Measurements from ENCODE around the gene DGCR8.
"Not testable (repeated sequence)": the region's sequence is repeated elsewhere in the genome, so short reads cannot be mapped to it uniquely, and the experiment has no call there.

The DGCR8 gene

DNA sequence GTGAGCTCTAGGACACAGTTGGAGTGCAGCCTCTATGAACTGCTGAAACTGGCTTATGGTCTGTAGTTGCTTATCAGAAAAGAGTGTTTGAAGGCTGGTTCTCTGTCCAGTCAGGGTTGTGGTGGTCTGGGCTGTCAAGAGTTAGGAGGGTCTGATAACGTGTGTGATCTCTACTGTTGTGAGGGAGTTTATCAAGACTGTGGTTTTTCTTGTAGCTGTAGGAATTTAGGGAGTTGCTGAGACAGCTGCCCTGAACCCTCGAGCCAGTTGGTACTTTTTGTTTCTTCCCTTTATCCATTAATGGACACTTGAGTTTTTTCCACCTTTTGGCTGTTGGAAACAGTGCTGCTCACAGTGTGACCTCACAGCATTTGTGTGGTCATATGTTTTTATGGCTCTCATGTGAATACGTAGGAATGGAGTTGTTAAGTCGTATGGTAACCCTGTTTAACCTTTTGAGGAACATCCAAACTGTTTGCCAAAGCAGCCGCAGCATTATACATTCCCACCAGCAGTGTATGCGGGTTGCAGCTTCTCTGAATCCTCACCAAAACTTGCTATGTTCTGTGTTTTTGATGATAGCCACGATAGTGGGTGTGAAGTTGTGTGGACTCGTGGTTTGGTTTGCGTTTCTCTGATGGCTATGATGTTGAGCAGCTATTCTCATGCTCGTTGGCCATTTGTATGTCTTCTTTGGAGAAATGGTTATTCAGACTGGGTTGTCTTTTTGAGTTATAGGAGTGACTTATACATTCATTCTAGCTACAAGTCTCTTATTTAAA is 20.9 kb upstream of the DGCR8 start:
- no peaks in the 10 kb centered on the region for H3K27me3 Mint-ChIP-seq
- no peaks in the 10 kb centered on the region for H3K9me3 Mint-ChIP-seq
- peaks cover 13% of the 10 kb centered on the region for H3K4me1 Mint-ChIP-seq (ENCODE audit: low read depth)
- no peak overlapping the region for H3K27ac Mint-ChIP-seq
- H3K36me3 Mint-ChIP-seq (ENCODE audit: low read depth) = peaks cover 20% of the 10 kb centered on the region
- H3K4me3 Mint-ChIP-seq = no peak overlapping the region

DNA sequence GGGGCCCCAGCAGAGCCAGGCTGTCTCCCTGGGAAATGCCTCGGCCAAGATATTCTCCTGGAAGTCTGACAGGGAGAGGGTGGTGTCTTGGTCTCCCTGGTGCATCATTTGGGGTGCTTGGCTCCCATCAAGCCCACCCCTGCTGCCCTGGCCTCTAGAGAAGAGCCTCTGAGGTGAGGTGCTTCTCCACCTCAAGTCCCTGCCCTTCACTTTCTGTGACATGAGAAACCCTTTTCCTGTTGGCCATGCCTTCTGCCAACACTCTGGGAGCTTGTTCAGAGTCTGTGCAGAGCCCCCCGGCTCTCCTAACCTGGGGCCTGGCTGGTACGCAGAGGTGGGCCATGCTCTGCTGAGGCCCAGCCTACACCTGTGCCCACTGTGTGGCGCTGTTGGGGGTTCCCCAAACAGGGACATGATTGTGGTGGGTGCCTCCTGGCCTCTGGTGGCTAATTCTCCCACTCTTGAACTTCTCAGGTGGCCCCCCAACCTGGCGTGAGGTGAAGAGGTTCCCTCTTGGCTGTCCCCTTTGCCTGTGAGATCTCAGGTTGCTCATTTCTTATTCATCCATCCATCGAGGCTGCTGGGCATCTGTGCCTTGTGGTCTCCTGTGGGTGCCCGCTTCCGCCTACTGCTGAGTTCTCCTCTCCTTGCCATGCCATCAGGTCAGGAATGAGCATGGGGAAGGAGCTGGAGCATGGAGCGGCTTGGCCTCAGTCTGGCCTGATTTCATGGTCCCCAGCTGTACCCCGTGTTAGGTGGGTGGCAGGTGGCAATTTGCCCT is 19.2 kb upstream of the DGCR8 start:
- H3K27ac Mint-ChIP-seq = no peak overlapping the region
- peaks cover 17% of the 10 kb centered on the region for H3K36me3 Mint-ChIP-seq (ENCODE audit: low read depth)
- peaks cover 13% of the 10 kb centered on the region for H3K4me1 Mint-ChIP-seq (ENCODE audit: low read depth)
- H3K27me3 Mint-ChIP-seq = no peaks in the 10 kb centered on the region
- no peaks in the 10 kb centered on the region for H3K9me3 Mint-ChIP-seq
- no peak overlapping the region for H3K4me3 Mint-ChIP-seq

DNA sequence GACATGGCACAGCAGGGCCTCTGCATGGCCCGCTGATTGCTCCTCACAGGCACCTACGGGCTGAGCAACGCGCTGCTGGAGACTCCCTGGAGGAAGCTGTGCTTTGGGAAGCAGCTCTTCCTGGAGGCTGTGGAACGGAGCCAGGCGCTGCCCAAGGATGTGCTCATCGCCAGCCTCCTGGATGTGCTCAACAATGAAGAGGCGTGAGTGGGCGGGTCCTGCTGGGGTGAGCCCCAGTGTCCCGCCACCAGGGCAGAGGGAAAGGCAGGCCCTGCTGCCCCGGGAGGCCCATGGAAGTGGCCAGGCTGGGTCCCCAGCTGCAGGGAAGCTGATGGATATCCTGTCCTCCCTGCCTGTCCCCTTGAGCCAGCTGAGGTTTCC is 18.6 kb upstream of the DGCR8 start:
- H3K27me3 Mint-ChIP-seq = no peaks in the 10 kb centered on the region
- no peaks in the 10 kb centered on the region for H3K9me3 Mint-ChIP-seq
- H3K27ac Mint-ChIP-seq = no peak overlapping the region

DNA sequence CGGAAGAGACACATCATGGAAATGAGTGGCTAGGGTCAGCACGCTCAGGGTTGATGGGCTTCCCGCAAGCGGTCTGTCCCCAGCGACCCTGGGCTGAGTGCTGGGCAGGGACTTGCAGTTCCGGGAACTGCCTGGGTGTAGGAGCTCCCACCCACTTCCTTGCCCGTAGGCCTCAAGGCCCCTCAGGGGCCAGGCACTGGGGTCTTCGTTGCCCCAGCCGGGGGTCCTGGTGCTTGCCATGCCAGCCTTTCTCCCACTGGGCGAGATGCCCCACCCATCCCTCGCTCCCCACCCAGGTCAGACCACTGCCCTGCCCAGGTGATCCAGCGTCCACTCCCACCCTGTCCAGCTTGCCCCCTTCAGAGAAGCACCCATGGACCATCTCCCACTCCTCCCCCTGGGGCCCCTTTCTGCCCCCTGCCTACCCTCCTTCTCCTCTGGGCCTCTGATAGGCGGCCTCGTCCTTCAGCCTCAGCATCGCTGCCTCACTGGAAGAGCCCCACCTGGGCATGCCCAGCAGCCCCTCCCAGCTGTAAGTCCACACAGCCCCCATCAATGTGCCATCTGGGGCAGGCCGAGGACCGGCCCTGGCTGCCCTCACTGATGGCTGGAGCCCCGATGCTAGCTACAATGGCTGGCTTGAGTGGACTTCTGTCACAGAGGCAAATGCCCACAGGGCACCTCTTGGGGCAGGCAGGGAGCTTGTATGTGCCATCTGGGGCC is 17.8 kb upstream of the DGCR8 start:
- Mint-ChIP-seq H3K4me3 (no peak overlapping the region), H3K27me3 (no peaks in the 10 kb centered on the region)

More for the DNA sequence above, 18.6 kb upstream of the DGCR8 start:
- Mint-ChIP-seq H3K36me3 (ENCODE audit: low read depth) (peaks cover 17% of the 10 kb centered on the region), H3K4me1 (ENCODE audit: low read depth) (peaks cover 13% of the 10 kb centered on the region), H3K4me3 (no peak overlapping the region)

DNA sequence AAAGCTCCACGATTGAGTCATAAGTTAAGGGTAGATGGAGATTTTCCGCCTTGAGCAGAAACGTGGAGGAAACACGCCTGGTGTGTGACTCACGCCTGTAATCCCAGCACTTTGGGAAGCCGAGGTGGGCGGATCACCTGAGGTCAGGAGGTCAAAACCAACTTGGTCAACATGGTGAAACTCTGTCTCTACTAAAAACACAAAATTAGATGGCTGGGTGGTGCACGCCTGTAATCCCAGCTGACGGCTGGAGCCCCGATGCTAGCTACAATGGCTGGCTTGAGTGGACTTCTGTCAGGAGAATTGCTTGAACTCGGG is 17.3 kb upstream of the DGCR8 start:
- H3K4me3 Mint-ChIP-seq = no peak overlapping the region
- H3K9me3 Mint-ChIP-seq = no peaks in the 10 kb centered on the region
- H3K27ac Mint-ChIP-seq = no peak overlapping the region
- H3K27me3 Mint-ChIP-seq = no peaks in the 10 kb centered on the region
- H3K36me3 Mint-ChIP-seq (ENCODE audit: low read depth) = peaks cover 16% of the 10 kb centered on the region
- peaks cover 13% of the 10 kb centered on the region for H3K4me1 Mint-ChIP-seq (ENCODE audit: low read depth)

More for the DNA sequence above, 17.8 kb upstream of the DGCR8 start:
- Mint-ChIP-seq H3K36me3 (ENCODE audit: low read depth) (peaks cover 17% of the 10 kb centered on the region), H3K27ac (no peak overlapping the region), H3K4me1 (ENCODE audit: low read depth) (peaks cover 13% of the 10 kb centered on the region), H3K9me3 (no peaks in the 10 kb centered on the region)

DNA sequence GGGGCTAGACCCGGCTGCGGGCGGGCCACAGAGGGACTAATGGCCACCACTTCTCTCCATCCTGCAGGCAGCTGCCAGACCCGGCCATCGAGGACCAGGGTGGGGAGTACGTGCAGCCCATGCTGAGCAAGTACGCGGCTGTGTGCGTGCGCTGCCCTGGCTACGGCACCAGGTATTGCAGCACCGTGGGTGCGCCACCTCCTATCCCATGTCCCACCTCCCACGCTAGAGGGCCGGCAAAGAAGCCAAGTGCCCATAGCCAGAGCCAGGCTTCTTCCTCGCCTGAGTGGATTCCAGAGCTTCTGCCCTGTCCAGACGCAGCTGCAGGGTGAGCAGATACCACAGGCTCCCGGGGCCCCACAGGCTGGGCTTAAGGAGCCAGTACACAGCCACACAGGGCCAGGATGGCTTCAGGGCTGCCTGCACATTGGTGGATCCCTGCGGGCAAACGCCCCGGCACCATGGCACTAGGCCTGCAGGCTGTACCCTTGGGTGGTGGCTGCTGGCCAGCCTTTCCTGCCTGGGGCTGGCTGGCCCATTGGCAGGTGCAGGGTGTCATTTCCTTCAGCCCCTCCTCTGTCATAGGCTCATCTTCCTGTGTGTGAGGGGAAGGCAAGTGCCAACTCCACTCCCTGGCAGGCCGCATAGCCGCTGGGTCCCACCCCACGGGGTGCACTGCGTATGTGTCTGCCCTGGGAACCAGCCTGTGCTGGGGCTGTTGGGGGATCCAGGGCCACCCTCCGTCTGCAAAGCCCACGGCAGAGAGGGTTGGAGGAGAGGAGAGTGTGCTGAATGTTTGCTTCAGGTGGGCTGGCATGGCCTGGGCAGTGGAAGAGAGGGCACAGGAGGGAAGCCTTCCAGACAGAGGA is 16.5 kb upstream of the DGCR8 start:
- peaks cover 13% of the 10 kb centered on the region for H3K4me1 Mint-ChIP-seq (ENCODE audit: low read depth)
- no peak overlapping the region for H3K27ac Mint-ChIP-seq
- peaks cover 11% of the 10 kb centered on the region for H3K36me3 Mint-ChIP-seq (ENCODE audit: low read depth)
- H3K4me3 Mint-ChIP-seq = no peak overlapping the region
- H3K9me3 Mint-ChIP-seq = no peaks in the 10 kb centered on the region
- no peaks in the 10 kb centered on the region for H3K27me3 Mint-ChIP-seq

DNA sequence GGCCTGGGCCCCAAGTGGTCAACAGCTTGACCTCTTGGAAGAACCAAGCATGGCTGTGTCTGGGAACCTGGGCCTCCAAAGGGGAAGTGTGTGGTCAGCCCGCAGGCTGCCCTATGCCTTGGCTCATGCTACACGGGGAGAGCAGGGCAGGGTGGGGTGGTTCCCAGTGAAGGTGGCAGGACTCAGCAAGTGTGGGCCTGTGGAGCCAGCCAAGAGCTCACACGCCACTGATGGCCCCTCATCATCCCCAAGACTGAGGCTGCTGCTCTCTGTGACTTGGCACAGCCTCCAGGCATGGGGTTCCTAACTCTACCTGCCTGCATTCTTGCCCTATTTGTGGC is 15.9 kb upstream of the DGCR8 start:
- H3K27ac Mint-ChIP-seq = no peak overlapping the region
- no peaks in the 10 kb centered on the region for H3K9me3 Mint-ChIP-seq
- H3K27me3 Mint-ChIP-seq = no peaks in the 10 kb centered on the region
- H3K36me3 Mint-ChIP-seq (ENCODE audit: low read depth) = peaks cover 11% of the 10 kb centered on the region
- H3K4me1 Mint-ChIP-seq (ENCODE audit: low read depth) = peaks cover 7% of the 10 kb centered on the region
- no peak overlapping the region for H3K4me3 Mint-ChIP-seq

DNA sequence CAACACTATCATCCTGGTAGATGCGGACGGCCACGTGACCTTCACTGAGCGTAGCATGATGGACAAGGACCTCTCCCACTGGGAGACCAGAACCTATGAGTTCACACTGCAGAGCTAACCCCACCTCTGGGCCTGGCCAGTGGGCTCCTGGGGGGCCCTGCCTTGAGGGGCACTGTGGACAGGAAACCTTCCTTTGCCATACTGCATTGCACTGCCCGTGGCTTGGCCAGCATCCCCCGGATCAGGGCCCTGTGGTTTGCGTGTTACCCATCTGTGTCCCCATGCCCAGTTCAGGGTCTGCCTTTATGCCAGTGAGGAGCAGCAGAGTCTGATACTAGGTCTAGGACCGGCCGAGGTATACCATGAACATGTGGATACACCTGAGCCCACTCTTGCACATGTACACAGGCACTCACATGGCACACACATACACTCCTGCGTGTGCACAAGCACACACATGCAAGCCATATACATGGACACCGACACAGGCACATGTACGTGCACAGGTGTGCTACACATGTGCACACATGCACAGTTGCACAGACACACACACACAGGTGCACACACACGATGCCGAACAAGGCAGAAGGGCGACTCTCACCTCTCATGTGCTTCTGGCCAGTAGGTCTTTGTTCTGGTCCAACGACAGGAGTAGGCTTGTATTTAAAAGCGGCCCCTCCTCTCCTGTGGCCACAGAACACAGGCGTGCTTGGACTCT is 15.3 kb upstream of the DGCR8 start:
- Mint-ChIP-seq H3K4me1 (ENCODE audit: low read depth) (peaks cover 1% of the 10 kb centered on the region), H3K4me3 (no peak overlapping the region), H3K9me3 (no peaks in the 10 kb centered on the region), H3K27ac (no peak overlapping the region), H3K27me3 (no peaks in the 10 kb centered on the region), H3K36me3 (ENCODE audit: low read depth) (peaks cover 11% of the 10 kb centered on the region)

DNA sequence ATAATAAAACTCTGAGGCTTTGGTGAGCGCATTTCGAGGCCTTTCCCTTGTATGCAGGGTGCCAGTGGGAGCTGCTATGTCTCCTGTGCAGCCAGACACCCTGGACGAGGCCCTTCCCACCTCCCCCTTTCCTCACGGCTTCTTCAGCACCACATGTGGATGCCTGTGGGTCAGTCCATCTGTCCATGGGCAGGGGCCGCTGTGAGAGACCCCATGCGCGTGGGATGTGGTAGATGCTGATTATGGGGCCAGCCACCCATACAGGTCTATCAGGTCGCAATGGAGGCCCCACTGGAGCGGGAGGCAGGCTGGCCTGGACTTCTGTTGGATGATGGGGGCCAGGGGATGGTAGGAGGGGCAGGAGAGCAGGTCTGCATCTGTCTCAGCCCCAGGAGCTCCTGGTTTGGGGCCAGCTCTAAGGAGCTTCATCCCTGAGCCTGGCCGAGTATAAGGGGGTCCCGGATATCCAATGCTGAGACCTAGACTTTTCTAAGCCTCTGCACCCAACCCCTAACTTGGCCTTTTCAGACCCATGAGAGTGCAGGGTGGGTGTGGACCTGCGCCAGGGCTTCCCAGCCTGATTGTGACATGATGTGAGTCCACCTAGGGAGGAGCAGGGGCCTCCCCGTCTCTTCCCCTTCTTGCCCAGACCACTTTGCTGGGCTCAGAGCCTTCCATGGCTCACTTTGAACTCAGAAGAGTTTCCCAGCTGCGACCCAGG is 14.0 kb upstream of the DGCR8 start:
- no peaks in the 10 kb centered on the region for H3K4me1 Mint-ChIP-seq (ENCODE audit: low read depth)
- H3K27me3 Mint-ChIP-seq = no peaks in the 10 kb centered on the region
- peaks cover 11% of the 10 kb centered on the region for H3K36me3 Mint-ChIP-seq (ENCODE audit: low read depth)
- H3K4me3 Mint-ChIP-seq = no peak overlapping the region
- H3K9me3 Mint-ChIP-seq = no peaks in the 10 kb centered on the region
- no peak overlapping the region for H3K27ac Mint-ChIP-seq

DNA sequence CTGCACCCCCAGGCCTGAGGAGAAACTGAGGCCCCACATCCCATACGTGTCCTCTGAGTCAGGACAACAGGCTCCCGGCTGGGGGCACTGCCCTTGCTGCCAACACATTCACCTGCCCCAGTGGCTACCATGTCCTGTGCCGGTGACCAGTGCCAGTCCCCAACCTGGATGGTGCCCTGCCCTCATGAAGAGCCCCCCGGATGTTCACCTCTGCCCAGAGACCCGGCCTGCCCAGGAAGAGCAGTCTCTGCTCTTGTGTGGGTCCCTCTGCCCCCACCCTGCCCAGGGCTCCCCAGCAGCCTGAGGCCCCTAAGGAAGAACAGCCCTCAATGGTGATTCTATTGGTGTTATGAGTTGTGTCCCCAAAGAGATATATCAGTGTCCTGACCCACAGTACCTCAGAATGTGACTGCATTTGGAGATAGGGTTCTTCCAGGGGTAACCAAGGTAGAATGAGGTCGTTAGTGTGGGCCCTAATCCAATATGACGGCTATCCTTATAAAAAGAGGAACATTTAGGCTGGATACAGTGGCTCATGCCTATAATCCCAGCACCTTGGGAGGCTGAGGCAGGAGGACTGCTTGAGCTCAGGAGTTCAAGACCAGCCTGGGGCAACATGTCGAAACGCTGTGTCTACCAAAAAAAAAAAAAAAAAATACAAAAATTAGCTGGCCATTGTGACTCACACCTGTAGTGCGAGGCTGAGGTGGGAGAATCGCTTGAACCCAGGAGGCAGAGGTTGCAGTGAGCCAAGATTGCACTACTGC is 13.2 kb upstream of the DGCR8 start:
- Mint-ChIP-seq H3K36me3 (ENCODE audit: low read depth) (peaks cover 11% of the 10 kb centered on the region), H3K4me3 (no peak overlapping the region), H3K9me3 (no peaks in the 10 kb centered on the region), H3K4me1 (ENCODE audit: low read depth) (no peaks in the 10 kb centered on the region), H3K27ac (no peak overlapping the region), H3K27me3 (no peaks in the 10 kb centered on the region)

DNA sequence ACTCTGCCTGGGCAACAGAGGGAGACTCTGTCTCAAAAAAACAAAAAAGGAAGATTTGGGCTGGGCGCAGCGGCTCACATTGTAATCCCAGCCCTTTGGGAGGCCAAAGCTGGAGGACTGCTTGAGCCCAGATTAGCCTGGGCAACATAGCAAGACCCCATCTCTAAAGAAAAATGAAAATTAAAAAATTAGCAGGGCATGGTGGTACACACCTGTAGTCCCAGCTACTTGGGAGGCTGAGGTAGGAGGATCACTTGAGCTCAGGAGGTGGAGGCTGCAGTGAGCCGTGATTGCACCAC is 12.7 kb upstream of the DGCR8 start:
- not testable (repeated sequence) for H3K27ac Mint-ChIP-seq

DNA sequence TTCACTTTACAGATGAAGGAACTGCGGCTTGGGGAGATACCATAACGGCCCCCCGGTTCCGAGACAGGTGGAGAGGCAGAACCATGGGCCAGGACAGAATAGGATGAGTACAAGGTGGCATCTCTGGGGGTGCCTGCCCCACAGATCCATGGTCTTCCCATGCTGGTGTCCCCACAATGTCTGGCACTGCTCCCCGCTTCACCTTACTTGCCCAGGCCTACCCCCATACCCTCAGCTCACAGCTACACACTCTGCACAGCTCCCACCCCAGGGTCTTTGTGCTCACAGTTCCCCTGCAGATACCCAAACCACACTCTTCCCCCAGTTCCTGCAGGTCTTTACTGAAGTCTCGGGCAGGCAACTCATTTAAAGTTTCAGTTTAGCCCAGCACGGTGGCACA is 11.4 kb upstream of the DGCR8 start:
- no peak overlapping the region for H3K27ac Mint-ChIP-seq

More for the DNA sequence above, 12.7 kb upstream of the DGCR8 start:
- not testable (repeated sequence) for H3K4me1 Mint-ChIP-seq (ENCODE audit: low read depth); H3K9me3 Mint-ChIP-seq; H3K27me3 Mint-ChIP-seq; H3K4me3 Mint-ChIP-seq
- peaks cover 11% of the 10 kb centered on the region for H3K36me3 Mint-ChIP-seq (ENCODE audit: low read depth)

DNA sequence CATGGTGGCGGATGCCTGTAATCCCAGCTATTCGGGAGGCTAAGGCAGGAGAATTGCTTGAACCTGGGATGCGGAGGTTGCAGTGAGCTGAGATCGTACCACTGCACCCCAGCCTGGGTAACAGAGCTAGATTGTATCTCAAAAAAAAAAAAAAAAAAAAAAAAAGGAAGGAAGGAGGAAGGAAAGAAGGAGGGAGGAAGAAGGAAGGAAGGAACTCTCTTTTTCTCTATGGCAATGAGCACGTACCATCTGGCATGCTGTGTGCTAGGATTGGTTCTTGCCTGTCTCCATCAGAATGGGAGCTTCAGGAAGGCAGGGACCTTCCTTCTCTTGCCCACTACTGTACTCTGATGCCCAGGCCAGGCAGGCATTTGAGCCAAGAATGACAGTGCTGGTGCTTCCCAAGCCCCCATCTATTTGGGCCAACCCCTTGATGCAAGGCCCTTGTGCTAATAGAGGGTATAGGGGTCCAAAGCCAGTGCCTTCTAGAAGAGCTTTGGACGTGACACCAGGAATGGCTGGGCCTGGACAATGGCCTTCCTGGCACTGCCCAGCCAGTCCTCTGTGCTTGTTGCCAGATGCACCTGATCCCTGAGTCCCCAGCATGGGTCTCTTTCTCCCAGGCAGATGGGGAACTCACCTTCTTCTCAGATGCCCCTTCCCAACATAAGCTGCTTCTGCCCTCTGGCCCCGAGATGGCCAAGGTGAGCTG is 10.6 kb upstream of the DGCR8 start:
- Mint-ChIP-seq H3K27ac (no peak overlapping the region), H3K36me3 (ENCODE audit: low read depth) (peaks cover 5% of the 10 kb centered on the region), H3K9me3 (no peaks in the 10 kb centered on the region), H3K27me3 (no peaks in the 10 kb centered on the region), H3K4me1 (ENCODE audit: low read depth) (no peaks in the 10 kb centered on the region), H3K4me3 (no peak overlapping the region)

More for the DNA sequence above, 11.4 kb upstream of the DGCR8 start:
- Mint-ChIP-seq H3K9me3 (no peaks in the 10 kb centered on the region), H3K27me3 (no peaks in the 10 kb centered on the region), H3K4me3 (no peak overlapping the region), H3K4me1 (ENCODE audit: low read depth) (no peaks in the 10 kb centered on the region), H3K36me3 (ENCODE audit: low read depth) (peaks cover 7% of the 10 kb centered on the region)
